ENCODE results near the gene RNF19B. TPM values are rescaled to one million over a fixed set of nuclear protein-coding genes. Genes with fewer than 3 reads are reported as not detected.

RNF19B gene
- total RNA-seq, 1 experiment from 2014 or later: 22.5 TPM

GRCh38 chr1:32899586-32900296, 64.9 kb downstream of the RNF19B start:
- RAD21 ChIA-PET (ENCODE audit: low non-redundant PET in 1 of 2, low total read pairs in 2 of 2, uncharacterized antibody in 2 of 2, unreplicated experiment in 2 of 2): no interaction called here
- peaks cover 6% of the 10 kb centered on the region; the same call in 1 of the 2 replicates for H3K79me2 ChIP-seq (ENCODE audit: insufficient read depth, low read length)
- peaks cover 0 to 8% of the 10 kb centered on the region in 2 experiments; a peak in 2 of 4 replicates for H3K36me3 ChIP-seq (ENCODE audit: control insufficient read depth in 1 of 2, insufficient read depth in 2 of 2, low read length in 2 of 2)
- H2AFZ ChIP-seq (ENCODE audit: low read depth, low read length, poor library complexity, severe bottlenecking): no peak overlapping the region
- H3K4me1 ChIP-seq (ENCODE audit: control insufficient read depth in 1 of 2, insufficient read depth in 2 of 2, low read length in 2 of 2): peaks cover 19 to 30% of the 10 kb centered on the region in 2 experiments; a peak in 3 of 4 replicates
- 0 out of 2 replicates have a peak overlapping the region, but pooled peaks have one; percentile 81 for H3K9ac ChIP-seq (ENCODE audit: low read length)
- intact Hi-C loops (cut with micrococcal nuclease): loop anchor here (10.0 kb wide), 1 partner anchor 155 kb away; no protein-coding TSS in a partner anchor
- no peaks in the 10 kb centered on the region for H4K20me1 ChIP-seq (ENCODE audit: insufficient read depth)
- ATAC-seq (no peak), DNase-seq (ENCODE audit: low read depth, low spot score) (no peak)
- no peaks in the 10 kb centered on the region for H3K27me3 ChIP-seq (ENCODE audit: insufficient read depth, low read length)
- no peaks in the 10 kb centered on the region for H3K9me2 ChIP-seq (ENCODE audit: insufficient read depth)
- H3K4me3 ChIP-seq (replicated peaks in 1 of 2; ENCODE audit: low read depth in 1 of 2, low read length in 2 of 2): peak overlapping the region in 1 of 2 experiments; percentile 68; a peak in 2 of 4 replicates
- no TSS peak for BruUV-seq (replicated peaks)
- CTCF ChIA-PET: no interaction called here
- peak overlapping the region; percentile 89 for H3K4me2 ChIP-seq (ENCODE audit: low read length)
- POLR2A ChIA-PET: interaction anchor here (0.6 kb wide), 1 partner anchor 26 kb away, joined by 3 read pairs; no protein-coding TSS in a partner anchor
- H3K27ac ChIP-seq (ENCODE audit: low read depth, low read length): no peak overlapping the region
- no peaks in the 10 kb centered on the region for H3K9me3 ChIP-seq (ENCODE audit: control insufficient read depth in 1 of 2, insufficient read depth in 1 of 2, low read depth in 1 of 2, low read length in 2 of 2)
- TF ChIP-seq POLR2AphosphoS5 (IDR thresholded peaks at IDR 0.05; ENCODE audit: low read depth, low read length) (no peak), ZFX (IDR thresholded peaks at IDR 0.05) (no peak), FOSL1 (IDR thresholded peaks at IDR 0.05; ENCODE audit: low read depth) (no peak), EGR1 (IDR thresholded peaks at IDR 0.05; ENCODE audit: low read depth) (no peak), EZH2 (IDR thresholded peaks at IDR 0.05) (no peak), CEBPB (IDR thresholded peaks at IDR 0.05; ENCODE audit: low read depth) (no peak), JUND (IDR thresholded peaks at IDR 0.05) (no peak), TCF7L2 (IDR thresholded peaks at IDR 0.05; ENCODE audit: borderline replicate concordance, extremely low read depth, insufficient read depth, insufficient read length) (no peak), ATF3 (IDR thresholded peaks at IDR 0.05) (no peak), SIN3A (IDR thresholded peaks at IDR 0.05; ENCODE audit: low read depth) (no peak), ELF1 (IDR thresholded peaks at IDR 0.05; ENCODE audit: borderline replicate concordance, low read depth) (no peak), YY1 (IDR thresholded peaks at IDR 0.05; ENCODE audit: extremely low read depth, insufficient replicate concordance, low read depth, low read length) (no peak), EZH2phosphoT487 (IDR thresholded peaks at IDR 0.05; ENCODE audit: borderline replicate concordance) (no peak), RAD21 (IDR thresholded peaks at IDR 0.05; ENCODE audit: low read depth) (no peak), ZNF274 (IDR thresholded peaks at IDR 0.05; ENCODE audit: low read depth, low read length) (no peak), CBX3 (IDR thresholded peaks at IDR 0.05; ENCODE audit: low read depth) (no peak), SRF (IDR thresholded peaks at IDR 0.05; ENCODE audit: low read depth) (no peak)
- TF ChIP-seq, protein P1, sequence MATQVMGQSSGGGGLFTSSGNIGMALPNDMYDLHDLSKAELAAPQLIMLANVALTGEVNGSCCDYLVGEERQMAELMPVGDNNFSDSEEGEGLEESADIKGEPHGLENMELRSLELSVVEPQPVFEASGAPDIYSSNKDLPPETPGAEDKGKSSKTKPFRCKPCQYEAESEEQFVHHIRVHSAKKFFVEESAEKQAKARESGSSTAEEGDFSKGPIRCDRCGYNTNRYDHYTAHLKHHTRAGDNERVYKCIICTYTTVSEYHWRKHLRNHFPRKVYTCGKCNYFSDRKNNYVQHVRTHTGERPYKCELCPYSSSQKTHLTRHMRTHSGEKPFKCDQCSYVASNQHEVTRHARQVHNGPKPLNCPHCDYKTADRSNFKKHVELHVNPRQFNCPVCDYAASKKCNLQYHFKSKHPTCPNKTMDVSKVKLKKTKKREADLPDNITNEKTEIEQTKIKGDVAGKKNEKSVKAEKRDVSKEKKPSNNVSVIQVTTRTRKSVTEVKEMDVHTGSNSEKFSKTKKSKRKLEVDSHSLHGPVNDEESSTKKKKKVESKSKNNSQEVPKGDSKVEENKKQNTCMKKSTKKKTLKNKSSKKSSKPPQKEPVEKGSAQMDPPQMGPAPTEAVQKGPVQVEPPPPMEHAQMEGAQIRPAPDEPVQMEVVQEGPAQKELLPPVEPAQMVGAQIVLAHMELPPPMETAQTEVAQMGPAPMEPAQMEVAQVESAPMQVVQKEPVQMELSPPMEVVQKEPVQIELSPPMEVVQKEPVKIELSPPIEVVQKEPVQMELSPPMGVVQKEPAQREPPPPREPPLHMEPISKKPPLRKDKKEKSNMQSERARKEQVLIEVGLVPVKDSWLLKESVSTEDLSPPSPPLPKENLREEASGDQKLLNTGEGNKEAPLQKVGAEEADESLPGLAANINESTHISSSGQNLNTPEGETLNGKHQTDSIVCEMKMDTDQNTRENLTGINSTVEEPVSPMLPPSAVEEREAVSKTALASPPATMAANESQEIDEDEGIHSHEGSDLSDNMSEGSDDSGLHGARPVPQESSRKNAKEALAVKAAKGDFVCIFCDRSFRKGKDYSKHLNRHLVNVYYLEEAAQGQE (IDR thresholded peaks at IDR 0.05; ENCODE audit: low read depth): no peak
- TF ChIP-seq, protein P2, sequence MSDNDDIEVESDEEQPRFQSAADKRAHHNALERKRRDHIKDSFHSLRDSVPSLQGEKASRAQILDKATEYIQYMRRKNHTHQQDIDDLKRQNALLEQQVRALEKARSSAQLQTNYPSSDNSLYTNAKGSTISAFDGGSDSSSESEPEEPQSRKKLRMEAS (IDR thresholded peaks at IDR 0.05): no peak

Measured in HCT116 (cell line).